A375 (cell line): ENCODE measurements around the gene CCDC188. TPM values are rescaled to one million over a fixed set of nuclear protein-coding genes. Genes with fewer than 3 reads are reported as not detected.

Source experiments
- small RNA-seq: library from RNA; depleted of rRNA; stranded (forward); fragments of <200 nt; gene quantifications from one replicate; pipeline ENCODE3, GENCODE V24; 2014
- total RNA-seq: library from RNA; depleted of rRNA; stranded (reverse); fragments of >200 nt; shearing (Covaris generic); gene quantifications from 2 replicates; pipeline ENCODE4 v1.2.3, GENCODE V29; 2014; rRNA removed

Gene CCDC188
- 3.2 and 3.3 TPM in 2 replicates for total RNA-seq

GRCh38 chr22:20150381-20151275 is at the start of gene CCDC188:
TSS of gene CCDC188 (minus strand) at chr22:20151055. CDS start at chr22:20150986, 69 bp downstream.

DNA sequence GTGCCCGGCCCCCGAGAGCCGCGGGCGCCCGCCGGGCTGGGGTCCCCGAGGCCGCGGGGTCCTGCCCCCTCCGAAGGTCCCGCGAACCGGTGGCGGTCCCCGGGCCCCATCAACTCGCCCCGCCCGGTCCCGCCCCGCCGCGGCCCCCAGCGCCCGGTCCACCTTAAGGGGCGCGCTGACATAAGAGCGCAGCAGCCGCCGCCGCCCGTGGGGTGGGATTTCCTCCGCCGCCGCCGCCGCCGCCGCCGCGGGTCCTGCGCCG is 19.3 kb downstream of the CCDC188 start, which contains the start of gene ZDHHC8:
Gene ZDHHC8, plus strand, starts transcription at position 208 of the 262 bp plus-strand sequence. CDS start 144 bp downstream, outside the sequence.

DNA sequence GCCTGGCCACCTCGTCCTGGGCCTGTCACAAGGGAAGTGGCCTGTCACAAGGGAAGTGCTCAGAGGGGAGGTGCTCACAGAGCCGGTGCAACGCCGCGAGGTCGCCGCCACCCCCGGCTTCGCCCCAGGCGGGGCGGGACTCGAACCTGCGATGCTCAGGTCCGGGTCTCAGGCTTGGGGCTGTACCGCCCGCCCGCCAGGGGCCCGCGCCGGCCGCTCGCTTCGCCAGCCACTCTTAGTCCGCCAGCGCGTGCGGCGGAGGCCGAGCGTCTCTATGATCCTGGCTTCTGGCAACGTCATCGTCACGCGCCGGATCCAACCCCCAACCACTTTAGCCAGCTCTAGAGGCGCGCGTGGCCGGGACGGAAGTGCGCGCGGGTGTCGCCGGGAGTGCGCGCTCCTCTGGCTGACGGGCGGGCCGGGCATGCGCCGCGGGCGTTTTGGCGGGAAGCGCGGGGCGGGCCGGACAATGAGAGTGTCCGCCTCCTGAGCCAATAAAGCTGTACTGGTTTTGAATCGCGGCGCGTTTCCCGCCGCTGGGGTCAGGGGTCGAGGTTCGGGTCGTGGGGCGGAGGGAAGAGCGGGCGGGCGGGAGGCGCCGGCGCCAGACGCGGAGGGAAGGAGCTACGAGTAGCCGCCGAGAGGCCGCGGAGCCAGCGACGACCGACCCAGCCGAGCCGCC is 33.8 kb downstream of the CCDC188 start, which contains the start of gene TRMT2A:
Gene TRMT2A, minus strand, starts transcription at position 276 of the 682 bp plus-strand sequence. CDS start 320 bp downstream, outside the sequence.

GRCh38 chr22:20115691-20116375 is 35.0 kb downstream of the CCDC188 start, which contains the start of gene RANBP1:
TSS of gene RANBP1 (plus strand) at chr22:20116104. CDS start at chr22:20116185, 81 bp downstream.

Small RNAs within 50 kb of the gene (small RNA-seq; reads per million reads assigned to genes)
- gene MIR6816 (not detected), gene RF00599 (not detected)

Other genes starting within 250 kb of the CCDC188 start
- 134 and 138 TPM in 2 replicates for gene COMT, start 209.3 kb downstream of the CCDC188 start, total RNA-seq
- gene TXNRD2, start 209.2 kb downstream of the CCDC188 start, total RNA-seq = 41.0 and 45.2 TPM in 2 replicates
- 2.2 and 2.4 TPM in 2 replicates for gene ARVCF, start 134.2 kb downstream of the CCDC188 start, total RNA-seq
- 8.9 and 16.8 TPM in 2 replicates for gene TANGO2, start 129.9 kb downstream of the CCDC188 start, total RNA-seq
- gene DGCR8, start 70.8 kb downstream of the CCDC188 start, total RNA-seq = 29.8 and 39.3 TPM in 2 replicates
- gene RANBP1, start 35.0 kb downstream of the CCDC188 start, total RNA-seq = 393 and 406 TPM in 2 replicates
- 60.0 and 84.0 TPM in 2 replicates for gene TRMT2A, start 33.8 kb downstream of the CCDC188 start, total RNA-seq
- gene ZDHHC8, start 19.3 kb downstream of the CCDC188 start, total RNA-seq = 7.3 and 7.7 TPM in 2 replicates
- 1.2 and 1.9 TPM in 2 replicates for gene RTN4R, start 117.3 kb upstream of the CCDC188 start, total RNA-seq
- gene DGCR6L, start 169.0 kb upstream of the CCDC188 start, total RNA-seq = 41.2 and 48.0 TPM in 2 replicates
- 9.0 and 14.7 TPM in 2 replicates for gene ZNF74, start 243.1 kb upstream of the CCDC188 start, total RNA-seq